Stimulated activated naive B cell treated with anti-CD40 and anti-IgM and Interleukin-4, amounts not matched to agents 10 μg/mL and 1 μg/mL and 100 μg/mL, for 72 hours (primary cell): ENCODE results near the gene CHPF2.

ENCODE experiments used
- ATAC-seq, 2 donors: fragments of 150-1000 bp; cut with Tn5 transposase; replicated peaks; 2 replicates each; pipeline ENCODE4 v1.10.0; 2021; ENCODE audit warnings: moderate library complexity in 1 of 2
- DNase-seq: peaks from one replicate; pipeline ENCODE4 v3.0.0; 2021
- H3K27ac Mint-ChIP-seq: one replicate; pipeline ENCODE4 v1.8.0; 2022; ENCODE audit warnings: mild to moderate bottlenecking, mixed read lengths
- H3K27me3 Mint-ChIP-seq, 2 donors: one replicate each; pipeline ENCODE4 v1.8.0; 2022; ENCODE audit warnings: mixed read lengths in 2 of 2
- H3K36me3 Mint-ChIP-seq, 2 donors: one replicate each; pipeline ENCODE4 v1.8.0; 2022; ENCODE audit warnings: mixed read lengths in 2 of 2, mild to moderate bottlenecking in 1 of 2
- H3K4me1 Mint-ChIP-seq, 2 donors: one replicate each; pipeline ENCODE4 v1.8.0; 2022; ENCODE audit warnings: mixed read lengths in 2 of 2, mild to moderate bottlenecking in 1 of 2
- H3K4me3 Mint-ChIP-seq, 2 donors: one replicate each; pipeline ENCODE4 v1.8.0; 2022; ENCODE audit warnings: mild to moderate bottlenecking in 2 of 2, mixed read lengths in 2 of 2, moderate library complexity in 1 of 2
- H3K9me3 Mint-ChIP-seq, 2 donors: one replicate each; pipeline ENCODE4 v1.8.0; 2022; ENCODE audit warnings: mixed read lengths in 2 of 2, mild to moderate bottlenecking in 1 of 2

CHPF2 gene

DNA sequence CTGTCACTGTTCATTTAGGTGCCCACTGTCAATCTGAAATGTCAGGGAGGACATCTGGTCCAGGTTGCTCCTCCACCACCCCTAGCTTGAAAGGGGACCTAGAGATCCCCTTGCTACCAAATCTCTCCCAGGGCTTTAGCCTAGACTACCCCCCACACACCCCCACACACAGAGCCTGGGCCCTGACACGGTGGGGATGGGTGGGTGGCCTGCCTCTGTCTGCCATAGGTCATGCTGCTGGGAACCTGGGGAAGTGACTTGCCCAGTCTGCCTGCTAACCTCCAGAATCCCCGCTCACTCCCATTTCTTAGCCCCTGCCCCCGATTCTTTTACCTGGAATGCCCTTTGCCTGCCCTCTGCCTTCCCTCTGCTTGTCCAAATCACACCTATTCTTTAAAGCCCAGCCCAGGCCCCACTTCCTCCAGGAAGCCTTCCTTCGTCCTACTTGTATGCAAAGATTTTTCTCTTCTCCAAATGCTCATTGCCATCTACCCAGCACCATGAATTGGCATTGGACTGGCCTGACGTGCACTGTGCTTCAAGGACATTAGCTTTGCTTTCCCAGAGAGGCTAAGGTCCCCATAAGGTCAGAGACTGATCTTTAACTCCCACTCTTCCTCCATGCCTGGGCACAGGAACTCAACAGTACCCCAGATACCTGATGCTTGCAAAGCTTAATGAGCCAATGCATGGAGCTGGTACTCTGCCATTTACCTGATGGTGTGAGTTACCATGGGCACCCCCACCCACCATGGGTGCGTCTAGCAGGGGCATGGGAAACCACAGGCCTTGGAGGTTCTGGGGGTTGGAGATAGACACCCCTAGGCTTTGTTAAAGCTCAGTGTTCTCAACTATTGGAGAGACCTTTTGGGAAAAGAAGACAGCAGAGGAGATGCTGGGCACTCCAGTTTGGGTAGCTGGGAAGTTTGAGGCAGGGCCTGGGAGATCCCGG, 18.2 kb downstream of the CHPF2 start:
- DNase-seq (no peak), ATAC-seq (no peak)
- H3K27ac Mint-ChIP-seq: no peak overlapping the region
- H3K4me1 Mint-ChIP-seq: peaks cover 34 to 54% of the 10 kb centered on the region in 2 donors
- no peaks in the 10 kb centered on the region for H3K9me3 Mint-ChIP-seq
- H3K27me3 Mint-ChIP-seq: peaks cover 71 to 81% of the 10 kb centered on the region in 2 donors
- peak overlapping the region; percentile 56 to 72 for H3K4me3 Mint-ChIP-seq
- no peaks in the 10 kb centered on the region for H3K36me3 Mint-ChIP-seq

DNA sequence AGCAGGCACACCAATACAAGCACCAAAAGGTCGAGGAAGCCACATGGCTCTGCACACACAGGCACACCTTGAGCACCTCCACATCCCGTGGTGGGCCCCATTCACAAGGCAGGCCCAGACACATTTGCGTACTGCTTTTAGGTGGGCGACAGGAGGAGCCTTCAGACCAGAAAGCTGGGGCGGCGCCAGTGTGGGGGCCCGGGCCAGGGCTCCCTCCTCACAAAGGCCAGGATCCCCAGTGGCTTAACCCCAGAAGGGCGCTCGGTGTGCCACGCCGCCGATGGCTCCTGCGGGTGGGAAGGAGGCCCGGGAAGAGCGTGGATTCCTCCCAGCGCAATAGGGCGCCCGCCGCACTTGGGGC, 19.0 kb downstream of the CHPF2 start:
- no peaks in the 10 kb centered on the region for H3K9me3 Mint-ChIP-seq
- ATAC-seq: no peak
- H3K4me3 Mint-ChIP-seq: peak overlapping the region; percentile 56 to 72

GRCh38 chr7:151251689-151252560, 19.6 kb downstream of the CHPF2 start:
- H3K27ac Mint-ChIP-seq: peak overlapping the region; percentile 33
- peaks cover 27 to 44% of the 10 kb centered on the region in 2 donors for H3K4me1 Mint-ChIP-seq
- H3K4me3 Mint-ChIP-seq: peak overlapping the region; percentile 72 to 74
- H3K36me3 Mint-ChIP-seq: no peaks in the 10 kb centered on the region
- DNase-seq (no peak), ATAC-seq (peak in 1 of 2 donors; percentile 29)
- H3K9me3 Mint-ChIP-seq: no peaks in the 10 kb centered on the region
- peaks cover 71 to 82% of the 10 kb centered on the region in 2 donors for H3K27me3 Mint-ChIP-seq

More for the DNA sequence above, 19.0 kb downstream of the CHPF2 start:
- H3K27me3 Mint-ChIP-seq: peaks cover 71 to 82% of the 10 kb centered on the region in 2 donors
- H3K36me3 Mint-ChIP-seq: no peaks in the 10 kb centered on the region
- H3K27ac Mint-ChIP-seq: no peak overlapping the region
- peaks cover 31 to 50% of the 10 kb centered on the region in 2 donors for H3K4me1 Mint-ChIP-seq
- DNase-seq: no peak

GRCh38 chr7:151252561-151252835, 20.2 kb downstream of the CHPF2 start:
- DNase-seq (no peak), ATAC-seq (no peak)
- H3K4me3 Mint-ChIP-seq: peak overlapping the region; percentile 72 to 74
- H3K9me3 Mint-ChIP-seq: no peaks in the 10 kb centered on the region
- H3K36me3 Mint-ChIP-seq: no peaks in the 10 kb centered on the region
- peaks cover 73 to 82% of the 10 kb centered on the region in 2 donors for H3K27me3 Mint-ChIP-seq
- no peak overlapping the region for H3K27ac Mint-ChIP-seq
- peaks cover 26 to 40% of the 10 kb centered on the region in 2 donors for H3K4me1 Mint-ChIP-seq

- ATAC-seq: no peak
- peaks cover 75 to 82% of the 10 kb centered on the region in 2 donors for H3K27me3 Mint-ChIP-seq
- DNase-seq: no peak
- no peak overlapping the region for H3K4me3 Mint-ChIP-seq
- H3K4me1 Mint-ChIP-seq: peaks cover 21 to 34% of the 10 kb centered on the region in 2 donors
- H3K9me3 Mint-ChIP-seq: no peaks in the 10 kb centered on the region
- no peaks in the 10 kb centered on the region for H3K36me3 Mint-ChIP-seq
- H3K27ac Mint-ChIP-seq: no peak overlapping the region
These were observed 20.9 kb downstream of the CHPF2 start for GRCh38 chr7:151252961-151253711.

- no peak overlapping the region for H3K27ac Mint-ChIP-seq
- H3K27me3 Mint-ChIP-seq: peaks cover 77 to 83% of the 10 kb centered on the region in 2 donors
- no peak overlapping the region for H3K4me3 Mint-ChIP-seq
- H3K9me3 Mint-ChIP-seq: no peaks in the 10 kb centered on the region
- ATAC-seq (no peak), DNase-seq (no peak)
- no peaks in the 10 kb centered on the region for H3K36me3 Mint-ChIP-seq
- H3K4me1 Mint-ChIP-seq: peaks cover 16 to 26% of the 10 kb centered on the region in 2 donors
These were observed 22.0 kb downstream of the CHPF2 start for GRCh38 chr7:151254316-151254715.

DNA sequence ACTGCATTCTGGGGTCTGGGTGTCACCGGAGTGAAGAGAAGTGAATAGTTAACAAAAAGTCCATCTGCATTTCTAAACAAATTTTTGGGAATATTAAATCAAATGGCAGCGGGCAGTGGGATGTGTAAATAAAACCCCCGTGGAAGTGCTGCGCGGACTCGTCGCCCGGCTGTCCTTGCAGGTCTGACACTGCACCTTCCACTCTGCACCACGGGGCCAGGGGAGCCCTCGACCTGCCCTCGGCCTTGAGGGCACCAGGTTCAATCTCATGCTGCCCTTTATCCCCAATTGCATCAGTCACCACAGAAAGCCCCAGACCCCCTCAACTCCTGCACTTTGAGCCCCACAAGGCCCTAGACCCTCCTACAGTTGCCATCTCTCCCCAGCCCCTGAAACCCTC, 22.6 kb downstream of the CHPF2 start:
- H3K36me3 Mint-ChIP-seq: no peaks in the 10 kb centered on the region
- no peak for DNase-seq
- ATAC-seq: no peak
- H3K27ac Mint-ChIP-seq: no peak overlapping the region
- H3K4me1 Mint-ChIP-seq: peaks cover 14 to 23% of the 10 kb centered on the region in 2 donors
- H3K9me3 Mint-ChIP-seq: no peaks in the 10 kb centered on the region
- H3K27me3 Mint-ChIP-seq: peaks cover 73 to 81% of the 10 kb centered on the region in 2 donors
- H3K4me3 Mint-ChIP-seq: no peak overlapping the region

- H3K4me3 Mint-ChIP-seq: no peak overlapping the region
- no peak overlapping the region for H3K27ac Mint-ChIP-seq
- DNase-seq: no peak
- peaks cover 73 to 82% of the 10 kb centered on the region in 2 donors for H3K27me3 Mint-ChIP-seq
- H3K36me3 Mint-ChIP-seq: no peaks in the 10 kb centered on the region
- ATAC-seq: no peak
- peaks cover 13 to 19% of the 10 kb centered on the region in 2 donors for H3K4me1 Mint-ChIP-seq
- H3K9me3 Mint-ChIP-seq: no peaks in the 10 kb centered on the region
These were observed 23.1 kb downstream of the CHPF2 start for GRCh38 chr7:151255390-151255789.

DNA sequence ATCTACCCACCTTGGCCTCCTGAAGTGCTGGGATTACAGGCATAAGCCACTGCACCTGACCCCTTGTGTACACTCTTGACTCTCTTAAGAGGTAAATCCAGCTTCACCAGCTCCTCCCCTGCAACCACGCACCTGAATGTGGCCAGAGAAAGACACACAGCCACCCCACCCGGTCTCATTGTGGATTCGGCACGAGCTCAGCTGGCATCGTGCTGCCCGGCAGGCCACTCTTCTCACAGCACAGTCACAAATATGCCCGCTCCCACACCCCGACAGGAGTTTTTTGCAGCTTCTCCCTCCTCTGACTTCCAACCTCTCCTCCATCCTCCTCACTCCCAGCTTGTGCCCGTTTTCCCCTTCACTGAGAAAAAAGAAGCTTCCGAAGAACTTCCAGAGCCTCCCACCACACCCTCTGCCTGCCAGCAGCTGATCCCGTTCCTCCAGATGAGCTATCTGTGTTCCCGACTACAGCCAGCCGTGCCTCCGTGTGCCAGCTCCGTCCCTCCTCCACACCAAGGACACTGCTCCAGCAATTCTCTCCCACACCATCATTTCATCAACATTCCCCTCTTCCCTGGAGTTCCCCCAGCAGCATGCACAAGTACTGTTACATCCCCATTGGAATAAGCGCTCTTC, 24.2 kb downstream of the CHPF2 start:
- no peak for DNase-seq
- no peaks in the 10 kb centered on the region for H3K9me3 Mint-ChIP-seq
- no peak overlapping the region for H3K27ac Mint-ChIP-seq
- H3K36me3 Mint-ChIP-seq: no peaks in the 10 kb centered on the region
- no peak overlapping the region for H3K4me3 Mint-ChIP-seq
- ATAC-seq: no peak
- peaks cover 71 to 79% of the 10 kb centered on the region in 2 donors for H3K27me3 Mint-ChIP-seq
- H3K4me1 Mint-ChIP-seq: peaks cover 4 to 9% of the 10 kb centered on the region in 2 donors

- DNase-seq (no peak), ATAC-seq (no peak)
- no peak overlapping the region for H3K27ac Mint-ChIP-seq
- H3K9me3 Mint-ChIP-seq: no peaks in the 10 kb centered on the region
- H3K4me3 Mint-ChIP-seq: no peak overlapping the region
- no peaks in the 10 kb centered on the region for H3K36me3 Mint-ChIP-seq
- no peaks in the 10 kb centered on the region for H3K4me1 Mint-ChIP-seq
- H3K27me3 Mint-ChIP-seq: peaks cover 66 to 79% of the 10 kb centered on the region in 2 donors
These were observed 25.7 kb downstream of the CHPF2 start for GRCh38 chr7:151257990-151258389.

- ATAC-seq: no peak
- DNase-seq: no peak
- no peaks in the 10 kb centered on the region for H3K4me1 Mint-ChIP-seq
- H3K27me3 Mint-ChIP-seq: peaks cover 52 to 56% of the 10 kb centered on the region in 2 donors
- H3K9me3 Mint-ChIP-seq: no peaks in the 10 kb centered on the region
- no peak overlapping the region for H3K27ac Mint-ChIP-seq
- H3K4me3 Mint-ChIP-seq: no peak overlapping the region
- no peaks in the 10 kb centered on the region for H3K36me3 Mint-ChIP-seq
These were observed 28.2 kb downstream of the CHPF2 start for GRCh38 chr7:151260471-151260870.

- Mint-ChIP-seq H3K4me3 (no peak overlapping the region), H3K36me3 (no peaks in the 10 kb centered on the region), H3K4me1 (no peaks in the 10 kb centered on the region), H3K9me3 (no peaks in the 10 kb centered on the region), H3K27me3 (peaks cover 48 to 53% of the 10 kb centered on the region in 2 donors), H3K27ac (no peak overlapping the region)
- ATAC-seq (no peak), DNase-seq (no peak)
These were observed 28.6 kb downstream of the CHPF2 start for GRCh38 chr7:151260883-151261282.

DNA sequence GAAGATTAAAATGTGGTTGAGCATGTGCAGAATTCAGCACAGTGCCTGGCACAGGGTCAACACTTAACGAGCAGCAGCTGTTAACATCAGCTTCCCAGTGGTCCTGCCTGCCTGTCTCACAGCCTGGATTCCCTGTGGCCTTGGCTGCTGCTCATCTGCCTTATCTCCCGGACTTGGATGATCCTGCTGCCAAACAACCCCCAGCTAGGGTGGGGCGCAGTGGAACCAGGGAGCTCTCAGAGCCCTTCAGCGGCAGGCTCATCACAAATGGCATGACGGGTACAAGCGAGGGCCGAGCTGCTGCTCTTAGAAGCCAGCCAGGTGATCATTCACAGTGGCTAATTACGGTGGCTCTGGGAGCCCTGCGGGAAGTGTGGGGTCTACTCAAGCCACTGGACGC, 29.2 kb downstream of the CHPF2 start:
- H3K9me3 Mint-ChIP-seq: no peaks in the 10 kb centered on the region
- no peaks in the 10 kb centered on the region for H3K4me1 Mint-ChIP-seq
- H3K4me3 Mint-ChIP-seq: no peak overlapping the region
- H3K27me3 Mint-ChIP-seq: peaks cover 45 to 55% of the 10 kb centered on the region in 2 donors
- H3K27ac Mint-ChIP-seq: no peak overlapping the region
- DNase-seq: no peak
- ATAC-seq: no peak
- H3K36me3 Mint-ChIP-seq: no peaks in the 10 kb centered on the region

DNA sequence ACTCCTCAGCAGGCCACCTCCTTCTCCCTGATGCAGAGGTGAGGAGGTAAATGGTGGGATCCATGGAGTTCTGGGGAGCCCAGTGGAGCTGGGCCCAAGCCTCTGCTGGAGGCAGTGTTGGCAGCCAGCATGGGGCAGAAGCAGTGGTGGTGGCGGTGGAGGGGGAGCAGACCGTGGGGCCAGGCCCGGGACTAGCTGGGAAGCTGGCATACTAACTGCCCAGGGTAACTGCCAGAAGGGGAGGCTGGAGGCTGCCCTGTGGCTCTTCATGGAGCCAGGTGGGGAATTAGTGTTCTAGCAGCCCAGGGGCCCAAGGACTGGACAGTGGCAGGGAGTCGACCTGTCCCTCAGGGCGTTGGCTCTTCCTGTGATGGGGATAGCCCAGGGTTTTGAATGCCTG, 32.3 kb downstream of the CHPF2 start:
- H3K27me3 Mint-ChIP-seq: peaks cover 22 to 30% of the 10 kb centered on the region in 2 donors
- no peaks in the 10 kb centered on the region for H3K36me3 Mint-ChIP-seq
- DNase-seq (no peak), ATAC-seq (no peak)
- H3K4me1 Mint-ChIP-seq: no peaks in the 10 kb centered on the region
- H3K9me3 Mint-ChIP-seq: no peaks in the 10 kb centered on the region
- no peak overlapping the region for H3K27ac Mint-ChIP-seq
- no peak overlapping the region for H3K4me3 Mint-ChIP-seq
